ENCODE measurements around the gene CSPG5. TPM values are rescaled to one million over a fixed set of nuclear protein-coding genes. Genes with fewer than 3 reads are reported as not detected.

CSPG5 gene
- total RNA-seq, 1 experiment from 2014 or later, result 0.71 TPM

Other genes with a start within 250 kb of the CSPG5 start
- gene PTPN23, start 197.8 kb downstream of the CSPG5 start, total RNA-seq (2014; rRNA removed; shearing (Covaris generic)), result 12.1 and 15.1 TPM in 2 replicates
- gene SCAP, start 102.9 kb downstream of the CSPG5 start, total RNA-seq (2014; rRNA removed; shearing (Covaris generic)), result 55.1 and 60.6 TPM in 2 replicates
- 31.0 and 31.5 TPM in 2 replicates for gene ELP6, start 65.2 kb downstream of the CSPG5 start, total RNA-seq (2014; rRNA removed; shearing (Covaris generic))
- 49.6 and 51.2 TPM in 2 replicates for gene SMARCC1, start 203.0 kb upstream of the CSPG5 start, total RNA-seq (2014; rRNA removed; shearing (Covaris generic))
- gene DHX30, start 224.3 kb upstream of the CSPG5 start, total RNA-seq (2014; rRNA removed; shearing (Covaris generic)), result 93.2 and 111 TPM in 2 replicates